Loucy (cell line): ENCODE data around the gene ZSCAN21.

Experiments
- H2AFZ ChIP-seq: fragments of 200-600 bp; sonication (generic); 2 replicates; pipeline ENCODE4 v1.6.0; 2016; ENCODE audit warnings: antibody characterized with exemption, mild to moderate bottlenecking, low read length, moderate library complexity
- H3F3A ChIP-seq: fragments of 200-600 bp; 2 replicates; pipeline ENCODE4 v1.6.0; 2016; ENCODE audit warnings: antibody characterized with exemption, low read depth, mild to moderate bottlenecking
- H3K27me3 ChIP-seq: fragments of 200-600 bp; sonication (generic); 2 replicates; pipeline ENCODE4 v1.6.1; 2014; ENCODE audit warnings: low read length, mild to moderate bottlenecking; ENCODE audit not compliant: insufficient read depth, poor library complexity, severe bottlenecking
- H3K36me3 ChIP-seq: fragments of 200-600 bp; sonication (generic); 2 replicates; pipeline ENCODE4 v1.6.1; 2016; ENCODE audit warnings: low read length; ENCODE audit not compliant: insufficient read depth
- H3K4me1 ChIP-seq: fragments of 200-600 bp; sonication (generic); 2 replicates; pipeline ENCODE4 v1.5.1; 2014; ENCODE audit warnings: low read length, mild to moderate bottlenecking; ENCODE audit not compliant: insufficient read depth, poor library complexity, severe bottlenecking
- H3K4me2 ChIP-seq: fragments of 200-600 bp; sonication (generic); 2 replicates; pipeline ENCODE4 v1.6.0; 2014; ENCODE audit warnings: antibody characterized with exemption, low read length, low read depth, mild to moderate bottlenecking; ENCODE audit not compliant: poor library complexity, severe bottlenecking
- H3K4me3 ChIP-seq: fragments of 200-600 bp; sonication (generic); 2 replicates; pipeline ENCODE4 v1.5.1; 2014; ENCODE audit warnings: low read length, mild to moderate bottlenecking, mixed read lengths; ENCODE audit not compliant: poor library complexity, severe bottlenecking
- H3K79me2 ChIP-seq: fragments of 200-600 bp; sonication (generic); 2 replicates; pipeline ENCODE4 v1.6.1; 2014; ENCODE audit warnings: low read length; ENCODE audit not compliant: insufficient read depth
- H3K9ac ChIP-seq: fragments of 200-600 bp; sonication (generic); 2 replicates; pipeline ENCODE4 v1.6.0; 2014; ENCODE audit warnings: mild to moderate bottlenecking, low read depth, low read length, moderate library complexity; ENCODE audit not compliant: poor library complexity, severe bottlenecking
- H3K9me2 ChIP-seq: fragments of 200-600 bp; sonication (generic); replicated peaks from 2 replicates; pipeline ENCODE4 v1.6.1; 2016; ENCODE audit warnings: low read depth, low read length, mixed read lengths
- H3K9me3 ChIP-seq: fragments of 200-600 bp; sonication (generic); 2 replicates; pipeline ENCODE4 v1.6.1; 2014; ENCODE audit warnings: mild to moderate bottlenecking, antibody characterized with exemption, low read length, low read depth; ENCODE audit not compliant: insufficient read depth
- H4K20me1 ChIP-seq: fragments of 200-600 bp; sonication (generic); 2 replicates; pipeline ENCODE4 v1.6.0; 2014; ENCODE audit warnings: antibody characterized with exemption, low read length, mild to moderate bottlenecking; ENCODE audit not compliant: insufficient read depth, poor library complexity, severe bottlenecking
- CTCF ChIP-seq: fragments of 200-600 bp; sonication (generic); conservative IDR thresholded peaks from 2 replicates; pipeline ENCODE4 v1.5.1; 2014; ENCODE audit warnings: mild to moderate bottlenecking, antibody characterized with exemption, low read length
- EZH2phosphoT487 ChIP-seq: fragments of 200-600 bp; IDR thresholded peaks from 2 replicates; pipeline ENCODE4 v1.6.1; 2018; ENCODE audit warnings: antibody characterized with exemption, mild to moderate bottlenecking, moderate library complexity, borderline replicate concordance

ZSCAN21 gene

GRCh38 chr7:100059251-100059739, 9.7 kb downstream of the ZSCAN21 start:
- Histone ChIP-seq H3K9me3 (no peaks in the 10 kb centered on the region), H3K4me1 (no peaks in the 10 kb centered on the region), H3K9me2 (no peaks in the 10 kb centered on the region), H3K36me3 (peaks cover 22% of the 10 kb centered on the region; the same call in 1 of the 2 replicates), H3K27me3 (no peaks in the 10 kb centered on the region), H4K20me1 (no peaks in the 10 kb centered on the region), H3K9ac (no peak overlapping the region), H2AFZ (no peak overlapping the region), H3K4me3 (no peak overlapping the region), H3K79me2 (no peaks in the 10 kb centered on the region), H3F3A (no peaks in the 10 kb centered on the region), H3K4me2 (no peak overlapping the region)
- TF ChIP-seq CTCF (no peak), EZH2phosphoT487 (no peak)

DNA sequence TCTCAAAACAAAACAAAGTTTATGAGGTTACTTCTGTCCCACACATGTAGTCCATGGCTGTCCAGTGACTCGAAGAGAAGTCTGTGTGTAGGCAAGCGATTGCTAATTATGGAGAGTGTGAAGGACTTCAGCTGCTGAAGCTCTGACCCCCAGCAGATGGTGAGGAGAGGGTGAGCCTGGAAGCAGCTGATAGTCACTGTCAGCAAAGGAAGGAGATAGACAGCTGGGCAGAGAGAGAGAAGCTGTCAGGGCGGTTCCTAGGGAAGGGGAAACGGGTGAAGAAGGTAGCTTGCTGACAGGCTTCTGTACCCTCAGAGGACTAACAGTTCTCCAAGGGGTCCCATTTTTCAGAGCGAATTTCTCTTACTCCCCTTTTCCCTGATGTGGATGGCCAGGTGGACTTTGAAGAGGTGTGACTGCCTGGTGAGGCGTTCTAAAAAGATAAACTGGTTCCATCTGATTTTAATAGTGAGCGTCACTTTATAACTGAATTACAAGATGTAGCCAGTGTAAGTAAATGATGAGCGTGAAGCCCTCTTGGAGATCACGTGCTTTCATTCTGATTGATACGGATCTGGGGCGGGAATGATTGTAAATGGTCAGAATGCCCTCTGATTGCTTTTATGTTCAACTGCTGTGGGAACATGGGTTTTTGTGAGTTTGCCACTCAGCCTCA, 12.1 kb downstream of the ZSCAN21 start:
- H3K79me2 ChIP-seq: no peaks in the 10 kb centered on the region
- TF ChIP-seq EZH2phosphoT487 (no peak), CTCF (no peak)
- H3K27me3 ChIP-seq: no peaks in the 10 kb centered on the region
- no peaks in the 10 kb centered on the region for H3K9me3 ChIP-seq
- peaks cover 27% of the 10 kb centered on the region; the same call in 1 of the 2 replicates for H3K36me3 ChIP-seq
- no peaks in the 10 kb centered on the region for H3K4me1 ChIP-seq
- H2AFZ ChIP-seq: no peak overlapping the region
- H3K4me2 ChIP-seq: no peak overlapping the region
- H3K9me2 ChIP-seq: no peaks in the 10 kb centered on the region
- no peaks in the 10 kb centered on the region for H4K20me1 ChIP-seq
- H3K9ac ChIP-seq: no peak overlapping the region
- no peak overlapping the region for H3K4me3 ChIP-seq
- H3F3A ChIP-seq: no peaks in the 10 kb centered on the region

- Histone ChIP-seq H3K79me2 (no peaks in the 10 kb centered on the region), H3K9ac (no peak overlapping the region), H3K4me3 (no peak overlapping the region), H3K4me1 (no peaks in the 10 kb centered on the region), H3K4me2 (no peak overlapping the region), H3K9me2 (no peaks in the 10 kb centered on the region), H3F3A (no peaks in the 10 kb centered on the region), H3K27me3 (no peaks in the 10 kb centered on the region), H2AFZ (no peak overlapping the region), H3K9me3 (no peaks in the 10 kb centered on the region), H3K36me3 (peaks cover 15% of the 10 kb centered on the region; the same call in 1 of the 2 replicates), H4K20me1 (no peaks in the 10 kb centered on the region)
- no peak for TF ChIP-seq CTCF
- TF ChIP-seq EZH2phosphoT487: no peak
Measured at GRCh38 chr7:100063376-100063775, 13.8 kb downstream of the ZSCAN21 start.
